ENCODE data around the gene SLC3A2.
"Not testable (repeated sequence)": the region's sequence is repeated elsewhere in the genome, so short reads cannot be mapped to it uniquely, and the experiment has no call there.

Gene SLC3A2

GRCh38 chr11:62933750-62934495, 53.2 kb downstream of the SLC3A2 start:
- no peak for DNase-seq

- no peak for DNase-seq
Observed at GRCh38 chr11:62934496-62934785, 53.7 kb downstream of the SLC3A2 start.

- DNase-seq: not testable (repeated sequence)
Observed at GRCh38 chr11:62937528-62937927, 56.8 kb downstream of the SLC3A2 start.

Measured in activated T-cell treated with anti-CD3 and anti-CD28 coated beads for 4 hours (primary cell).